ENCODE measurements around the gene FAM50B. TPM values are rescaled to one million over a fixed set of nuclear protein-coding genes. Genes with fewer than 3 reads are reported as not detected.

FAM50B gene
- total RNA-seq, 1 donor from 2014 or later = 3.8 TPM

- Mint-ChIP-seq H3K27ac (ENCODE audit: unreplicated experiment) (peak overlapping the region; percentile 95), H3K4me3 (ENCODE audit: unreplicated experiment) (peak overlapping the region; percentile 47), H3K4me1 (ENCODE audit: unreplicated experiment) (peaks cover 33% of the 10 kb centered on the region), H3K36me3 (ENCODE audit: low read depth, unreplicated experiment) (no peaks in the 10 kb centered on the region), H3K9me3 (ENCODE audit: unreplicated experiment) (no peaks in the 10 kb centered on the region), H3K27me3 (ENCODE audit: unreplicated experiment) (no peaks in the 10 kb centered on the region)
- no peak for TF ChIP-seq CTCF (IDR thresholded peaks at IDR 0.05; ENCODE audit: unreplicated experiment)
- no peak for DNase-seq (ENCODE audit: low spot score)
Measured at GRCh38 chr6:3803627-3804468, 45.3 kb upstream of the FAM50B start.

GRCh38 chr6:3804964-3805363 lies 44.2 kb upstream of the FAM50B start:
- DNase-seq (ENCODE audit: low spot score) = no peak
- Mint-ChIP-seq H3K4me1 (ENCODE audit: unreplicated experiment) (peaks cover 26% of the 10 kb centered on the region), H3K4me3 (ENCODE audit: unreplicated experiment) (no peak overlapping the region), H3K27ac (ENCODE audit: unreplicated experiment) (peak overlapping the region; percentile 13), H3K9me3 (ENCODE audit: unreplicated experiment) (no peaks in the 10 kb centered on the region), H3K36me3 (ENCODE audit: low read depth, unreplicated experiment) (no peaks in the 10 kb centered on the region), H3K27me3 (ENCODE audit: unreplicated experiment) (no peaks in the 10 kb centered on the region)
- TF ChIP-seq CTCF (IDR thresholded peaks at IDR 0.05; ENCODE audit: unreplicated experiment) = no peak

GRCh38 chr6:3805448-3806123 lies 43.6 kb upstream of the FAM50B start:
- Mint-ChIP-seq H3K36me3 (ENCODE audit: low read depth, unreplicated experiment) (no peaks in the 10 kb centered on the region), H3K9me3 (ENCODE audit: unreplicated experiment) (no peaks in the 10 kb centered on the region), H3K4me1 (ENCODE audit: unreplicated experiment) (peaks cover 24% of the 10 kb centered on the region), H3K4me3 (ENCODE audit: unreplicated experiment) (no peak overlapping the region), H3K27me3 (ENCODE audit: unreplicated experiment) (no peaks in the 10 kb centered on the region), H3K27ac (ENCODE audit: unreplicated experiment) (no peak overlapping the region)
- no peak for DNase-seq (ENCODE audit: low spot score)
- TF ChIP-seq CTCF (IDR thresholded peaks at IDR 0.05; ENCODE audit: unreplicated experiment) = no peak

GRCh38 chr6:3806169-3806922 lies 42.8 kb upstream of the FAM50B start:
- Mint-ChIP-seq H3K27me3 (ENCODE audit: unreplicated experiment) (no peaks in the 10 kb centered on the region), H3K27ac (ENCODE audit: unreplicated experiment) (no peak overlapping the region), H3K4me3 (ENCODE audit: unreplicated experiment) (no peak overlapping the region), H3K4me1 (ENCODE audit: unreplicated experiment) (peaks cover 26% of the 10 kb centered on the region), H3K36me3 (ENCODE audit: low read depth, unreplicated experiment) (no peaks in the 10 kb centered on the region), H3K9me3 (ENCODE audit: unreplicated experiment) (no peaks in the 10 kb centered on the region)
- no peak for TF ChIP-seq CTCF (IDR thresholded peaks at IDR 0.05; ENCODE audit: unreplicated experiment)
- DNase-seq (ENCODE audit: low spot score) = no peak

Data from endothelial cell (in vitro differentiated cells).